Keratinocyte (primary cell): ENCODE data around the gene VRTN.

Experiments
- EZH2 ChIP-seq: IDR thresholded peaks from one replicate; pipeline ENCODE4 v1.6.1; 2012; ENCODE audit warnings: inconsistent platforms, mild to moderate bottlenecking, low read length, moderate library complexity
- TF ChIP-seq, protein P1 (sequence below), 3 experiments: IDR thresholded peaks in 1 of 3; conservative IDR thresholded peaks in 1 of 3; optimal IDR thresholded peaks in 1 of 3; 2 replicates in 2 of 3; 3 replicates in 1 of 3; pipeline versions ENCODE3 to v1.5.1; 2011; ENCODE audit warnings: low read length in 3 of 3, mild to moderate bottlenecking in 3 of 3, moderate library complexity in 2 of 3, control low read depth in 1 of 3, inconsistent platforms in 1 of 3; ENCODE audit not compliant: insufficient read depth in 2 of 3; ENCODE audit errors: extremely low read depth in 1 of 3

DNA sequence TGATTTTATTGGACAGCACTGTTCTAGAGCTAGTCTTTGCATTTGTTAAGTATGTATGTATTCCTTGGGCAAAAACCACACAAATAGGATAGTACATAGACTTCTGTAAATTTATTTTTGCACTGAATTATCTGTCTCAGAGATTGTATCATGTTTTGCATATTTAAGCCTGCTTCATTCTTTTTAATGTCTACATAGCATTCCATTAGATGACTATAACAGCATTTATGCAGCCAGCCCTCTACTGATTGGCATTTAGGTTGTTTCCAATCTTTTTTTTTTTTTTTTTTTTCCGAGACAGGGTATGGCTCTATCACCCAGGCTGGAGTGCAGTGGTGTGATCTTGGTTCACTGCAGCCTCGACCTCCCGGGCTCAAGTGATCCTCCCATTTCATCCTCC, 43.2 kb downstream of the VRTN start:
- TF ChIP-seq, protein P1, sequence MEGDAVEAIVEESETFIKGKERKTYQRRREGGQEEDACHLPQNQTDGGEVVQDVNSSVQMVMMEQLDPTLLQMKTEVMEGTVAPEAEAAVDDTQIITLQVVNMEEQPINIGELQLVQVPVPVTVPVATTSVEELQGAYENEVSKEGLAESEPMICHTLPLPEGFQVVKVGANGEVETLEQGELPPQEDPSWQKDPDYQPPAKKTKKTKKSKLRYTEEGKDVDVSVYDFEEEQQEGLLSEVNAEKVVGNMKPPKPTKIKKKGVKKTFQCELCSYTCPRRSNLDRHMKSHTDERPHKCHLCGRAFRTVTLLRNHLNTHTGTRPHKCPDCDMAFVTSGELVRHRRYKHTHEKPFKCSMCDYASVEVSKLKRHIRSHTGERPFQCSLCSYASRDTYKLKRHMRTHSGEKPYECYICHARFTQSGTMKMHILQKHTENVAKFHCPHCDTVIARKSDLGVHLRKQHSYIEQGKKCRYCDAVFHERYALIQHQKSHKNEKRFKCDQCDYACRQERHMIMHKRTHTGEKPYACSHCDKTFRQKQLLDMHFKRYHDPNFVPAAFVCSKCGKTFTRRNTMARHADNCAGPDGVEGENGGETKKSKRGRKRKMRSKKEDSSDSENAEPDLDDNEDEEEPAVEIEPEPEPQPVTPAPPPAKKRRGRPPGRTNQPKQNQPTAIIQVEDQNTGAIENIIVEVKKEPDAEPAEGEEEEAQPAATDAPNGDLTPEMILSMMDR (optimal IDR thresholded peaks at IDR 0.05 in 1 of 3, IDR thresholded peaks at IDR 0.05 in 1 of 3, conservative IDR thresholded peaks at IDR 0.05 in 1 of 3; ENCODE audit: extremely low read depth in 1 of 3, insufficient read depth in 2 of 3, low read length in 3 of 3) = no peak
- TF ChIP-seq EZH2 = no peak
